H54 (cell line): ENCODE results near the gene BAIAP3.

ENCODE experiments used
- DNase-seq: peaks from one replicate; pipeline ENCODE4 v3.0.0; 2011; ENCODE audit warnings: low spot score, mixed read lengths; ENCODE audit not compliant: insufficient read length
- FAIRE-seq: peaks from 3 replicates; lab custom pipeline; 2011; peaks lifted over from hg19 to GRCh38; lab: Jason Lieb, UNC
- POLR2A ChIP-seq: IDR thresholded peaks from 2 replicates; pipeline ENCODE4 v1.6.1; 2011; ENCODE audit warnings: low read depth, mild to moderate bottlenecking, low read length

BAIAP3 gene

DNA sequence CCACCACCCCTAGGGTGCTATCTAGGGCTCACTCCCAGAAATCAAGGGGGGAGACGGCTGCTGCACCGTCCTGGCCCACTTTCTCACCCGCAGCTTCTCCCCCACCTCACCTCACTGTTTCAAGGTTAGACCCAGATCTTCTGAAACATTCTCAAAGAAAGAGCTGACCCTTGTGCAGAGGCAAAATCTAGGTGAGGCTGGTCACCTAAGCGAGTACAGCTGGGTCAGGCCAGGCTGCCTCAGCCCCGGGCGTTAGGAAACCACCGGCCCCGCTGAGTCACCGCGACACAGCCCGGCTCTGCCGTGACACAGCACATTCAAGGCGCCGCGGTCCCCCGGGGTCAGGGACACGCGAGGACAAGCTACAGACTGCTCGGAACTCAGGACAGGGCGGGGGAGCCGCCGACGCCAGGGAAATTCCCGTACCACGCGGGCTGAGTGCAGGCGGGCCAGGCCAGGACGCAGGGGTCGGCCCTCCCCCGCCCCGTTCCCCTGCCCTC, 45.4 kb downstream of the BAIAP3 start:
- peak; percentile 28 for TF ChIP-seq POLR2A
- FAIRE-seq (peak; percentile 52), DNase-seq (peak; percentile 95)

DNA sequence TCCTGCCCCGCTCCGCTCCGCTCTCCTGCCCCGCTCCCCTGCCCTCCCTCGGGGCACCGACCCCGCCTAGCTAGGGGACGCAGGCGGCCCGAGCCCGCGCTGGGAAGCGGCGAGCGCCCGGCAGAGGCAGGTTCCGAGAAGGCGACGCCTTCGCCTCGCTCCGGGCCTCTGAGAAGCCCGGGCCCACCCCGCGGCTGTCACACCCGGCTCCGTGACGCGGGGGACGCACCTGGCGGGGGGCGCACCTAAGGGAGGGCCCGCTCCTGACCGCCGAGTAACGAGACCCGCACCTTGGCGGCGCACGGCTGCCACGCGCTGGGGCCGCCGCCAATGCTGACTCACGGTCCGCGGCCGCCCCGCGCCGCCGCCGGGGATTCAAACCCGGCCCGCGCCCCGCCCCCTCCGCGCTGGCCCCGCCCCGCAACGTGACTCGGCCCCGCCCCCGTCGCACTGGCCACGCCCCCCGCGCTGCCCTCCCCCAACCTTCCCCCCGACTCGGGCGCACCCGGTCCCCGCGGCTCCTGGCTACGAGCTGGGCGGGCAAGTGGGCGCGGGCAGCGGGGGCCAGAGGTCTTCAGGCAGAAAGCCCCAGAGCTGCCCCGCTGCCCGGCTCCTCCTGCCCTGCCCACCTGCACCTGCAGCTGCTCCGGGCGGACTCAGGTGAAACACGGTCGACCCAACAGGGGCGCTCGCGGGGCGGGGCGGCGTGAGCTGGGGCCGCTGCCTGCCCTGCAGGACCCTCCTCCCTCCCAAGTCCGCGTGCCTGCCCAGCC, 46.0 kb downstream of the BAIAP3 start:
- FAIRE-seq (no peak), DNase-seq (peak; percentile 77)
- peak; percentile 79 for TF ChIP-seq POLR2A

DNA sequence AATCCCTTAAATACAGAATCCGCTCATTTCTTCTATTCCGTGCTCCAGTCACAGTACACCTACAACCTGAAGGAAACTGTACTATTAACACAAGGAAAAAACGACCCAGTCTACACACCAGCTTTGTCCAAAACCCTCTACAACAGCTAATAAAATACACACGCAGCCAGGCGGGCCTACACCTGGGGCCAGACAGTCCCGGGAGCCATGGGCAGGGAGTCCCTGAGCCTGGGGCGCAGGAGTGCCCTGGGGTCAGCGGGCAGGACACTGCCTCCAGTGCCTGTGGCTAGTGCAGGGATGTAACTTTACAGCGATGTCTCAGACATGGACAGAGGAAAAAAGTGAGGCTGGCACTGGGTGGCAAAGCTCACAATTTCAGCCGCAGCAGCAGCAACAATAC, 46.8 kb downstream of the BAIAP3 start:
- TF ChIP-seq POLR2A: no peak
- DNase-seq (no peak), FAIRE-seq (no peak)

DNA sequence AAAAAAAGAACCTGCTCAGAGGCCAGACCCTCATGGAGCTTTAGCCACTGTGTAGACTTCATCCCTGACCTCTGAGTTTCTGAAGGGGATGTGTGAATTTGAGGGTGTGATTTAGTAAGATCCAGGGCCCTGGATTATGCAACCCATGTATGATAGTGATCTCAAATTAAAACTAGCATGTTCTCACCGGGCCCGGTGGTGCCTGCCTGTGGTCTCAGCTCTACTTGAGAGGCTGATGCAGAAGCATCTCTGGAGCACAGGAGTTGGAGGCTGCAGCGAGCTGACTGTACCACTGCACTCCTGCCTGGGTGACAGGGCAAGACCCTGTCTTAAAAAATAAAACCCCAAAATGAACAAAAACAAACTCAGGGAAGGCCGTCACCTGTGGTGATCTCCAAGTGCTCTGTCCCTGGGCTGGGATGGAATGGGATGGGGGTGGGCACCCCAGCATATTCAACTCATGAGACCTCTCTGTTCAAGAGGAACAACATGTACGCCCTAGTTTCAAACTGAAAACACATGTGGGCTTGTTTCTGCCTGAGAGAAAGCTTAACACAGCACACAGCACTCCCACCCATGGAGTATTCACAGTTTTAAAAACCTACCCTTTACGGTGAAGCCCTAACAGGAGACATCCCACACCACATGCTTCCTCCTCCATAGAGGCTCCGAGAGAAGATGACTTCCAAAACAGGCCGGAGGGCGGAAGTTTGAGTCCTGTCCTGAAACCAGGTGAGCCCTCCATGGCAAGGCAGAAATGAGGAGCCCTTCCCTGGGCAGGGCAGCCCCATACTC, 48.4 kb downstream of the BAIAP3 start:
- no peak for TF ChIP-seq POLR2A
- DNase-seq (no peak), FAIRE-seq (no peak)

- DNase-seq (no peak), FAIRE-seq (no peak)
- TF ChIP-seq POLR2A: no peak
Measured at GRCh38 chr16:1383556-1383955, 50.1 kb downstream of the BAIAP3 start.

- TF ChIP-seq POLR2A: no peak
- no peak for FAIRE-seq
- no peak for DNase-seq
Measured at GRCh38 chr16:1385232-1385631, 51.8 kb downstream of the BAIAP3 start.

DNA sequence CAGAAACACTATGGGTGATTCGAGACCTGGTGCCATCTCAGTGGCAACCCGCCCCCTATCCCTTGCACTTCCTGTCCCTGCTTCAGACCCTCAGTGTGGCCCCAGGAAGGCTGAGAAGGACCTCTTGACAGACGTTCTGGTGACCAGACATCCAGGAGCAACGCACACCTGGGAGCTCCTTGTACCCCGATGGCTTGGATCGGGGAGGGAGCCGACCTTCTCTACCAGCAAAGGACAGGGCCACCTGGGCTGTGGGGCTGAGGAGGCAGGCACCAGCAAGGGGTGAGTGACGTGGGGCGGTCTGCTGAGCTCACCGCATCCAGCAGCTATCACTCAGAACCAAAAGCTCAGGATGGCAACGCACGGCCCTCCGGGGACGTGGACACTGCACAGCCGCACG, 53.9 kb downstream of the BAIAP3 start:
- no peak for TF ChIP-seq POLR2A
- FAIRE-seq (no peak), DNase-seq (no peak)

GRCh38 chr16:1389762-1390161, 56.3 kb downstream of the BAIAP3 start:
- TF ChIP-seq POLR2A: no peak
- FAIRE-seq (no peak), DNase-seq (no peak)

DNA sequence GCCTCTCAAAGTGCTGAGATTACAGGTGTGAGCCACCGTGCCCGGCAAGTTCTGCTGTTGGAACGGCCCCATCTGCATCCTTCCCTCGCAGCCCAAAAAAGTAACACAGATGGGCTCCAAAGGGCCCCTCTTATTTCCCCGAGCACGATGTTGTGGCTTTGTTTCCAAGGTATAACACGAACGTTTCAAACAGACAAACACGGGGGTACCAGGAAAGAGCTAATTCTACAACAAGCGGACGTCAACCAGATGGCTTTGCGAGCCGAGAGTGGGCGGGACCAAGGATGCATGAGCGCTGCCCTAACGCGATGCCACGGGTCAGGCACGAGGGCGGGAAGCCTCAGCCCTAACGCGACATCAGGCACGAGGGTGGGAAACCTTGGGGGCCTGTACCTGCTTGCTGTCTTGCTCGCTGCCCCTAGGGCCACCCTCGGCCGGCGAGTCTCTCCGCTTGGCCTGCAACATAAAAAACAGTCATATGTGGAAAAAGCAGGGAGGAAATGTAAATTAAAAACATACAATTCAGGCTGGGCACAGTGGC, 56.9 kb downstream of the BAIAP3 start:
- no peak for TF ChIP-seq POLR2A
- no peak for FAIRE-seq
- DNase-seq: no peak

DNA sequence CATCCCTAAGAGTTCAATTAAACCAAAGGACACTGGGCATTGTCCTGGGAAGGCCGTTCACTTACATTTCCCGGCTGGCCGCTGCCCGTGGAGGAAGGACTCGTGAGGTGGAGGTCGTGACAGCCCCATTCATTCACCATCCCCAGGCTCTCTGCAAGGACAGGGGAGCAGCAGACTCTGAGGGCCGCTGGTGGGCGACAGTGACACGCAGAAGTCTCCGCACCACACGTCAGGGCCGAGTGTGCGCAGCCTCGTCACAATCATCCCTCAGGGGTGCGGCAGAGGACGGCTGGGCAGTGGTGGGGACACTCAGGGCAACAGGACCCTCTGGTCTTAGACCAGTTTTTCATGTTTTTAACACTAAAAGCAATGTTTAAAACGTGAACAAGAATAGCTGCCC, 59.4 kb downstream of the BAIAP3 start:
- TF ChIP-seq POLR2A: no peak
- DNase-seq: no peak
- no peak for FAIRE-seq

GRCh38 chr16:1393613-1394176, 60.2 kb downstream of the BAIAP3 start:
- FAIRE-seq (no peak), DNase-seq (no peak)
- no peak for TF ChIP-seq POLR2A

GRCh38 chr16:1394367-1394951, 61.0 kb downstream of the BAIAP3 start:
- no peak for TF ChIP-seq POLR2A
- FAIRE-seq: no peak
- DNase-seq: no peak

- DNase-seq (no peak), FAIRE-seq (no peak)
- TF ChIP-seq POLR2A: no peak
Measured at GRCh38 chr16:1395444-1396031, 62.1 kb downstream of the BAIAP3 start.
